ENCODE measurements around the gene MAIP1.

- no peak for TF ChIP-seq EHMT2 (IDR thresholded peaks at IDR 0.05; ENCODE audit: low read depth)
- TF ChIP-seq CTCF (IDR thresholded peaks at IDR 0.05): no peak
- no peak for TF ChIP-seq MYC (IDR thresholded peaks at IDR 0.05; ENCODE audit: borderline replicate concordance, low read length)
- TF ChIP-seq RCOR1 (IDR thresholded peaks at IDR 0.05; ENCODE audit: low read depth, low read length): no peak
These were observed 38.4 kb upstream of the MAIP1 start for GRCh38 chr2:199916980-199917379.

All from A549 (cell line).